ENCODE measurements around the gene CCK. TPM values are rescaled to one million over a fixed set of nuclear protein-coding genes. Genes with fewer than 3 reads are reported as not detected.

Gene CCK
- total and polyA plus RNA-seq, 2 experiments from 2014 or later: 0.97 TPM; not detected in 1

DNA sequence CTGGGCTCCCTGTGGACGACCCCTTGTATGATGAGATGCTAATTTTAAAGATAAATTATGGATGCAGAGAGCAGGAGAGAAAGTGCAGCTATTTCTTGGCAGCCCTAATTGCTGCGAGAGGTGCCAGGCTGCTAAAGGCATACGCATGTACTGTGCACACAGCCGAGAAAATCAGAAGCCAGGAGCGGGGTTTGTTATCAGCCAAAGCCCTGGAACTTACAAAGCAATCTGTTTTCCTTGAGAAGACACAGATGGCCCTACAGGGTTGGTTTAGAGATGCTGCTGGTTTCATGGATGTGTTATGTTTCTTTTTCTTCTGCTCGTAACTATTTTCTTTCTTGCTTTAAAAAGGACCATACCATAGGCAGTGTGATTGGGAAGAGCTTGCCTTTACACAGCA lies 11.7 kb upstream of the CCK start:
- 55% methylated on average over 6 of the region's 6 CpGs for WGBS (ENCODE audit: low lambda C conversion rate, missing lambda C conversion rate)
- TF ChIP-seq, protein P1, sequence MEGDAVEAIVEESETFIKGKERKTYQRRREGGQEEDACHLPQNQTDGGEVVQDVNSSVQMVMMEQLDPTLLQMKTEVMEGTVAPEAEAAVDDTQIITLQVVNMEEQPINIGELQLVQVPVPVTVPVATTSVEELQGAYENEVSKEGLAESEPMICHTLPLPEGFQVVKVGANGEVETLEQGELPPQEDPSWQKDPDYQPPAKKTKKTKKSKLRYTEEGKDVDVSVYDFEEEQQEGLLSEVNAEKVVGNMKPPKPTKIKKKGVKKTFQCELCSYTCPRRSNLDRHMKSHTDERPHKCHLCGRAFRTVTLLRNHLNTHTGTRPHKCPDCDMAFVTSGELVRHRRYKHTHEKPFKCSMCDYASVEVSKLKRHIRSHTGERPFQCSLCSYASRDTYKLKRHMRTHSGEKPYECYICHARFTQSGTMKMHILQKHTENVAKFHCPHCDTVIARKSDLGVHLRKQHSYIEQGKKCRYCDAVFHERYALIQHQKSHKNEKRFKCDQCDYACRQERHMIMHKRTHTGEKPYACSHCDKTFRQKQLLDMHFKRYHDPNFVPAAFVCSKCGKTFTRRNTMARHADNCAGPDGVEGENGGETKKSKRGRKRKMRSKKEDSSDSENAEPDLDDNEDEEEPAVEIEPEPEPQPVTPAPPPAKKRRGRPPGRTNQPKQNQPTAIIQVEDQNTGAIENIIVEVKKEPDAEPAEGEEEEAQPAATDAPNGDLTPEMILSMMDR (IDR thresholded peaks at IDR 0.05; ENCODE audit: poor library complexity): no peak
- TF ChIP-seq EZH2phosphoT487 (IDR thresholded peaks at IDR 0.05; ENCODE audit: low read depth, severe bottlenecking, unreplicated experiment): no peak
- TF ChIP-seq EZH2 (IDR thresholded peaks at IDR 0.05; ENCODE audit: borderline replicate concordance): no peak
- no peak overlapping the region for H3K4me2 ChIP-seq

DNA sequence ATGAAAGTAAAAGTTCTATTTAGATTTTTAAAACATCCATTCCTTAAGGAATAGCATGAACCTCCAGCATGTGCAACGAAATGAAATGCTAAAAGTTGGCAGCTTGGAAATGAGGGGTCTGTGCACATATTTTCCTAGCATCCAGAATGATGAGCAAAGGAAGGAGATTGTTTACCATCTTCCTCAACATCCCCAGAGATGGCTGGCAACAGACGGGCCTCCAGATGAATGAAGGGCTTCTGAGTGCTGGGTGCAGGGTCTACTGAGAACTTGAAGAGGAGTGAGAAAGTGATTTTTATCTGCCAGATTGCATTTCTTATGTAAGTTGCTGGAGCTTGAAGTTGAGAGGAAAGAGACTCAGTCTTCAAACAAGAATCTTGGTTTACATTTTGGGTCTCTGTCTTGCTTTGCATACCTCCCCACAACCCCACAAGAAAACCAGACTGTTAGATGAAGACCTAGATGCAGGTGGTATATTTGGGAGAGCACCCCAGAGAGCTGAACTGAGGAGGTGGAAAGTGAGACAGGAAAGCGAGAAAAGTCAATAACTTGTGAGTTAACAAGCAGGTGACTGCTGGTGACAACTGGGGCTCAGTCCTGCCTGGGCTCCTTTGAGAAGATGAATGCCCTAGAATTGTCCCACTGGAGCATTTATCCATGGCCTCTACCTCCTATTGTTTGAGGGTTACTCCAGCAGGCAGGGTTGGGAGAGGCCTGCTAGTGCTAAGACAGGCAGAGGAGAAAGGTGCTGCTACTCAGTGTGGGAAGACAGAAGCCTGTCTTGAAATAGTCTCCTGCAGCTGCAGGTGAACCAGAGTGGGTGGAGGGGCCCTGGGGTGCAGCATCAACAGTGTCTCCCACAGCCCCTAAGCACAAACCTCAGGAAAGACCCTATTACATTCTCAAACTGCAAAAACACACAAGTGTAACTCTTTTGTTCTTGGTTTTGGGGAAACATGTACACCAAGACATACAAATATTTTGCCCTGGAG lies 10.5 kb upstream of the CCK start:
- Histone ChIP-seq H3K27me3 (no peaks in the 10 kb centered on the region), H3K9me3 (ENCODE audit: low read depth) (no peaks in the 10 kb centered on the region), H3K4me2 (no peak overlapping the region), H3K79me2 (no peaks in the 10 kb centered on the region), H3K4me3 (no peak overlapping the region), H3K4me1 (ENCODE audit: insufficient read depth) (no peaks in the 10 kb centered on the region), H3K27ac (no peak overlapping the region), H3K9me2 (replicated peaks; ENCODE audit: insufficient read depth) (no peaks in the 10 kb centered on the region), H4K20me1 (ENCODE audit: insufficient read depth, poor library complexity, severe bottlenecking) (no peaks in the 10 kb centered on the region), H2AFZ (no peak overlapping the region), H3K36me3 (replicated peaks; ENCODE audit: insufficient read depth, low read depth) (no peaks in the 10 kb centered on the region)
- TF ChIP-seq, protein P1 (IDR thresholded peaks at IDR 0.05; ENCODE audit: poor library complexity): no peak
- TF ChIP-seq EZH2 (IDR thresholded peaks at IDR 0.05; ENCODE audit: borderline replicate concordance) (no peak), EZH2phosphoT487 (IDR thresholded peaks at IDR 0.05; ENCODE audit: low read depth, severe bottlenecking, unreplicated experiment) (no peak)
- DNase-seq (ENCODE audit: low spot score): no peak
- 84% methylated on average over 3 of the region's 3 CpGs for WGBS (ENCODE audit: low lambda C conversion rate, missing lambda C conversion rate)

More for the DNA sequence above, 11.7 kb upstream of the CCK start:
- DNase-seq (ENCODE audit: low spot score): no peak
- no peak overlapping the region for H3K27ac ChIP-seq
- no peaks in the 10 kb centered on the region for H3K4me1 ChIP-seq (ENCODE audit: insufficient read depth)
- no peak overlapping the region for H3K4me3 ChIP-seq
- no peaks in the 10 kb centered on the region for H3K9me3 ChIP-seq (ENCODE audit: low read depth)
- no peaks in the 10 kb centered on the region for H3K36me3 ChIP-seq (replicated peaks; ENCODE audit: insufficient read depth, low read depth)
- H3K27me3 ChIP-seq: no peaks in the 10 kb centered on the region
- no peak overlapping the region for H2AFZ ChIP-seq
- no peaks in the 10 kb centered on the region for H3K9me2 ChIP-seq (replicated peaks; ENCODE audit: insufficient read depth)
- no peaks in the 10 kb centered on the region for H3K79me2 ChIP-seq
- no peaks in the 10 kb centered on the region for H4K20me1 ChIP-seq (ENCODE audit: insufficient read depth, poor library complexity, severe bottlenecking)

GRCh38 chr3:42275217-42275616 lies 9.2 kb upstream of the CCK start:
- H3K27me3 ChIP-seq: peaks cover 1% of the 10 kb centered on the region
- DNase-seq (ENCODE audit: low spot score): no peak
- no peaks in the 10 kb centered on the region for H3K4me1 ChIP-seq (ENCODE audit: insufficient read depth)
- no peaks in the 10 kb centered on the region for H4K20me1 ChIP-seq (ENCODE audit: insufficient read depth, poor library complexity, severe bottlenecking)
- no peak overlapping the region for H3K4me3 ChIP-seq
- H3K36me3 ChIP-seq (replicated peaks; ENCODE audit: insufficient read depth, low read depth): no peaks in the 10 kb centered on the region
- no peaks in the 10 kb centered on the region for H3K79me2 ChIP-seq
- H2AFZ ChIP-seq: no peak overlapping the region
- WGBS (ENCODE audit: low lambda C conversion rate, missing lambda C conversion rate): 67% methylated on average over 1 of the region's 1 CpG
- H3K4me2 ChIP-seq: no peak overlapping the region
- no peaks in the 10 kb centered on the region for H3K9me3 ChIP-seq (ENCODE audit: low read depth)
- TF ChIP-seq EZH2phosphoT487 (IDR thresholded peaks at IDR 0.05; ENCODE audit: low read depth, severe bottlenecking, unreplicated experiment): no peak
- TF ChIP-seq EZH2 (IDR thresholded peaks at IDR 0.05; ENCODE audit: borderline replicate concordance): no peak
- TF ChIP-seq, protein P1 (IDR thresholded peaks at IDR 0.05; ENCODE audit: poor library complexity): no peak
- H3K9me2 ChIP-seq (replicated peaks; ENCODE audit: insufficient read depth): no peaks in the 10 kb centered on the region
- no peak overlapping the region for H3K27ac ChIP-seq
